Measurements from ENCODE around the gene SYT1.
"Not testable (repeated sequence)": the region's sequence is repeated elsewhere in the genome, so short reads cannot be mapped to it uniquely, and the experiment has no call there.

Gene SYT1

GRCh38 chr12:78864403-78864869, at the start of gene SYT1:
SYT1 (plus strand) TSS chr12:78864774.
- no peak for DNase-seq (ENCODE audit: low read depth)

GRCh38 chr12:78818487-78818886, 46.1 kb upstream of the SYT1 start:
- no peak for DNase-seq (ENCODE audit: low read depth)

GRCh38 chr12:78820946-78821345, 43.6 kb upstream of the SYT1 start:
- DNase-seq (ENCODE audit: low read depth), result no peak

- no peak for DNase-seq (ENCODE audit: low read depth)
Observed at GRCh38 chr12:78824918-78825317, 39.7 kb upstream of the SYT1 start.

GRCh38 chr12:78829690-78830089, 34.9 kb upstream of the SYT1 start:
- no peak for DNase-seq (ENCODE audit: low read depth)

GRCh38 chr12:78835493-78835892, 29.1 kb upstream of the SYT1 start:
- DNase-seq (ENCODE audit: low read depth), result no peak

- not testable (repeated sequence) for DNase-seq (ENCODE audit: low read depth)
Observed at GRCh38 chr12:78840518-78841019, 24.0 kb upstream of the SYT1 start.

- no peak for DNase-seq (ENCODE audit: low read depth)
Observed at GRCh38 chr12:78853231-78853630, 11.3 kb upstream of the SYT1 start.

GRCh38 chr12:78863482-78864402, 832 bp upstream of the SYT1 start:
- DNase-seq (ENCODE audit: low read depth), result no peak

- DNase-seq (ENCODE audit: low read depth), result no peak
Observed at GRCh38 chr12:78864870-78865463, 393 bp downstream of the SYT1 start.

- no peak for DNase-seq (ENCODE audit: low read depth)
Observed at GRCh38 chr12:78865516-78865915, 942 bp downstream of the SYT1 start.

GRCh38 chr12:78866518-78866917, 1.9 kb downstream of the SYT1 start:
- DNase-seq (ENCODE audit: low read depth), result no peak

- DNase-seq (ENCODE audit: low read depth), result no peak
Observed at GRCh38 chr12:78870539-78870938, 6.0 kb downstream of the SYT1 start.

GRCh38 chr12:78871566-78871965, 7.0 kb downstream of the SYT1 start:
- no peak for DNase-seq (ENCODE audit: low read depth)

GRCh38 chr12:78878459-78878858, 13.9 kb downstream of the SYT1 start:
- DNase-seq (ENCODE audit: low read depth), result no peak

- DNase-seq (ENCODE audit: low read depth), result no peak
Observed at GRCh38 chr12:78878866-78879265, 14.3 kb downstream of the SYT1 start.

GRCh38 chr12:78880078-78880477, 15.5 kb downstream of the SYT1 start:
- no peak for DNase-seq (ENCODE audit: low read depth)

GRCh38 chr12:78881685-78882084, 17.1 kb downstream of the SYT1 start:
- no peak for DNase-seq (ENCODE audit: low read depth)

GRCh38 chr12:78885466-78885865, 20.9 kb downstream of the SYT1 start:
- no peak for DNase-seq (ENCODE audit: low read depth)

- DNase-seq (ENCODE audit: low read depth), result peak; percentile 22
Observed at GRCh38 chr12:78886719-78887407, 22.3 kb downstream of the SYT1 start.

GRCh38 chr12:78887444-78887843, 22.9 kb downstream of the SYT1 start:
- DNase-seq (ENCODE audit: low read depth), result no peak

- no peak for DNase-seq (ENCODE audit: low read depth)
Observed at GRCh38 chr12:78888568-78888967, 24.0 kb downstream of the SYT1 start.
